ENCODE measurements around the gene AMN1. TPM values are rescaled to one million over a fixed set of nuclear protein-coding genes. Genes with fewer than 3 reads are reported as not detected.
"Not testable (repeated sequence)": the region's sequence is repeated elsewhere in the genome, so short reads cannot be mapped to it uniquely, and the experiment has no call there.

AMN1 gene
- total RNA-seq, 1 donor from 2014 or later = 11.5 TPM

DNA sequence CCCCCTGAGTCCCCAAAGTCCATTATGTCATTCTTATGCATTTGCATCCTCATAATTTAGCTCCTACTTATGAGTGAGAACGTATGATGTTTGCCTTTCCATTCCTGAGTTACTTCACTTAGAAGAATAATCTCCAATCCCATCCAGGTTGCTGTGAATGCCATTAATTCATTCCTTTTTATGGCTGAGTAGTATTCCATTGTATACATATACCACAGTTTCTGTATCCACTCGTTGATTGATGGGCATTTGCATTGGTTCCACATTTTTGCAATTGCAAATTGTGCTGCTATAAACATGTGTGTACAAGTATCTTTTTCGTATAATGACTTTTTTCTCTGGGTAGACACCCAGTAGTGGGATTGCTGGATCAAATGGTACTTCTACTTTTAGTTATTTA, 38.9 kb downstream of the AMN1 start:
- not testable (repeated sequence) for H3K4me3 ChIP-seq (ENCODE audit: low read length in 3 of 3); H3K4me1 ChIP-seq (ENCODE audit: control insufficient read depth in 3 of 3, insufficient read depth in 3 of 3, low read length in 3 of 3); H3K27ac ChIP-seq (ENCODE audit: low read depth, low read length); H3K9ac ChIP-seq (ENCODE audit: low read depth in 1 of 3, low read length in 3 of 3); H3K27me3 ChIP-seq (ENCODE audit: control insufficient read depth in 3 of 3, insufficient read depth in 3 of 3, low read length in 3 of 3); H3K9me3 ChIP-seq (ENCODE audit: control insufficient read depth in 3 of 3, low read length in 3 of 3)
- peaks cover 3 to 17% (median 14%) of the 10 kb centered on the region in 3 donors for H3K36me3 ChIP-seq (ENCODE audit: control insufficient read depth in 3 of 3, insufficient read depth in 3 of 3, low read length in 3 of 3)

DNA sequence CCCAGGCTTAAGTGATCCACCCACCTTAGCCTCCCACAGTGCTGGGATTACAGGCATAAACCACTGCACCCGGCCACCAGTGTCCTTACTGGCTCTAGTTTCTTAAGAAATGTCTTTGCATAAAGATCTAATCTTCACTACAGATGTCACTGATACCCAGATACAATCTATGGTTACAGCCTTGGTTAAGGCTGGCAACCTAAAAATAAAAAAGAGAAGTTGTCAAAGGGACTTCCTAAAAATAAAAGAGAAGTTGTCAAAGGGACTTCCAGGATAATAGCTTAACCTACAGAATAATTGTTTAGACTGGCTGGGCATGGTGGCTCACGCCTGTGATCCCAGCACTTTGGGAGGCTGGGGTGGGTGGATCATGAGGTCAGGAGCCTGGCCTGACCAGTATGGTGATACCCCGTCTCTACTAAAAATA, 41.7 kb downstream of the AMN1 start:
- peaks cover 2% of the 10 kb centered on the region in 3 donors for H3K9me3 ChIP-seq (ENCODE audit: control insufficient read depth in 3 of 3, low read length in 3 of 3)
- no peak overlapping the region for H3K27ac ChIP-seq (ENCODE audit: low read depth, low read length)
- H3K4me3 ChIP-seq (ENCODE audit: low read length in 3 of 3) = no peak overlapping the region
- no peak overlapping the region for H3K9ac ChIP-seq (ENCODE audit: low read depth in 1 of 3, low read length in 3 of 3)
- H3K27me3 ChIP-seq (ENCODE audit: control insufficient read depth in 3 of 3, insufficient read depth in 3 of 3, low read length in 3 of 3) = no peaks in the 10 kb centered on the region
- no peaks in the 10 kb centered on the region for H3K4me1 ChIP-seq (ENCODE audit: control insufficient read depth in 3 of 3, insufficient read depth in 3 of 3, low read length in 3 of 3)
- H3K36me3 ChIP-seq (ENCODE audit: control insufficient read depth in 3 of 3, insufficient read depth in 3 of 3, low read length in 3 of 3) = peaks cover 5 to 19% (median 9%) of the 10 kb centered on the region in 3 donors

DNA sequence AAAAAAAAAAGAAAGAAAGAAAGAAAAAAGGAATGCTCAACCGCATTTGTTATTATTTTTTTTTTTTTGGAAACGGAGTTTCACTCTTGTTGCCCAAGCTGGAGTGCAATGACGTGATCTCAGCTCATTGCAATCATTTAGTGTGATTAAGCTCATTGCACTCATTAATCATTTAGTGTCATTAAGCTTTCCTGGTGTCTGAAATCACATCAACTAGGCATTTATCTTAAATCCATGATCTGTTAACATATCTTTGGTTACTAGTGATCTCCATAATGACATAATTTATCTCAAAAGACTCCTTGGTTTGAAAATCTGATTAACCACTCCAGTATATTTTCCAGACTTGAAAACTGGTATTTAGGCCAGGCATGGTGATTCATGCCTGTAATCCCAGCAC, 43.0 kb downstream of the AMN1 start:
- Histone ChIP-seq H3K4me3 (ENCODE audit: low read length in 3 of 3) (no peak overlapping the region), H3K27me3 (ENCODE audit: control insufficient read depth in 3 of 3, insufficient read depth in 3 of 3, low read length in 3 of 3) (no peaks in the 10 kb centered on the region), H3K27ac (ENCODE audit: low read depth, low read length) (no peak overlapping the region), H3K9me3 (ENCODE audit: control insufficient read depth in 3 of 3, low read length in 3 of 3) (peaks cover 2% of the 10 kb centered on the region in 3 donors), H3K4me1 (ENCODE audit: control insufficient read depth in 3 of 3, insufficient read depth in 3 of 3, low read length in 3 of 3) (no peaks in the 10 kb centered on the region), H3K9ac (ENCODE audit: low read depth in 1 of 3, low read length in 3 of 3) (no peak overlapping the region), H3K36me3 (ENCODE audit: control insufficient read depth in 3 of 3, insufficient read depth in 3 of 3, low read length in 3 of 3) (peaks cover 5 to 19% (median 9%) of the 10 kb centered on the region in 3 donors)

DNA sequence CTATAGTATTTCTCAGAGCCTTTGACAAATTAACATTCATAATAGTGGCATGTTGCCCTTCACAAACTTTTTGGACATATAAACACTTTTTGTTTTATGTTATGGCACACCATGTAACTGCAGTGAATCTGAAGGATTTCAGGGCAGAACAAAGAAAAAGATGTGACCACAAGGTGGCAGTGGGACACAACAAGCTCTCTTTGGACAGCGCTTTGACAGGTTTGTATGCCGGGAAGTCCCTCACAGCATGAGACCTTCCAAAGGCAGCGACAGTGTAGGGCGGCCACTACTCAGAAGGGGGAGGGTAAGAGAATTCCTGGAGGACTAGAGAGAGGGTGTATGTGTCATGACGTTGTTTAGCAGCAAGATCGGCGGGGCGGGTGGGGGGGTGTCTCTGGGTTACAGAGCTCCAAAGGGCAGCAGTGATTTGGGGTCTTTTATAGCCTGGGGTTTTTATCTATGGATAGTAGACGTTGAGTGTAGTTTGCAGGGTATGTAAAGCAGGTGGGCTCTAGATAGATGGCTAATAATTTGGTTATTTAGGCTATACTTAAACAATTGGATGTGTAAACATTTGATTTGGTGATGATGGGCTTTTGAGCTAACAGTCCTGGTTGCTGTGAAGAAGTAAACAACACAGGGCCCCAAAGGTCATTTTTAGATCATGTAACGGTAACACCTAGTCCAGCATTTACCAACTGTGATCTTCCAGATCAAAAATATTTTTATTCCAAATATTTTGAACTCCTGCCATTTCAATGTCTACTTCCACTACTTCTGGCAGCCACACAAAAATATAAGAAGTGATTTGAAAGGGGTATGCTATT, 46.5 kb downstream of the AMN1 start:
- H3K36me3 ChIP-seq (ENCODE audit: control insufficient read depth in 3 of 3, insufficient read depth in 3 of 3, low read length in 3 of 3) = peaks cover 4 to 11% (median 5%) of the 10 kb centered on the region in 3 donors
- H3K9me3 ChIP-seq (ENCODE audit: control insufficient read depth in 3 of 3, low read length in 3 of 3) = peaks cover 2% of the 10 kb centered on the region in 3 donors
- no peak overlapping the region for H3K9ac ChIP-seq (ENCODE audit: low read depth in 1 of 3, low read length in 3 of 3)
- H3K27me3 ChIP-seq (ENCODE audit: control insufficient read depth in 3 of 3, insufficient read depth in 3 of 3, low read length in 3 of 3) = no peaks in the 10 kb centered on the region
- H3K4me1 ChIP-seq (ENCODE audit: control insufficient read depth in 3 of 3, insufficient read depth in 3 of 3, low read length in 3 of 3) = no peaks in the 10 kb centered on the region
- no peak overlapping the region for H3K4me3 ChIP-seq (ENCODE audit: low read length in 3 of 3)
- no peak overlapping the region for H3K27ac ChIP-seq (ENCODE audit: low read depth, low read length)

DNA sequence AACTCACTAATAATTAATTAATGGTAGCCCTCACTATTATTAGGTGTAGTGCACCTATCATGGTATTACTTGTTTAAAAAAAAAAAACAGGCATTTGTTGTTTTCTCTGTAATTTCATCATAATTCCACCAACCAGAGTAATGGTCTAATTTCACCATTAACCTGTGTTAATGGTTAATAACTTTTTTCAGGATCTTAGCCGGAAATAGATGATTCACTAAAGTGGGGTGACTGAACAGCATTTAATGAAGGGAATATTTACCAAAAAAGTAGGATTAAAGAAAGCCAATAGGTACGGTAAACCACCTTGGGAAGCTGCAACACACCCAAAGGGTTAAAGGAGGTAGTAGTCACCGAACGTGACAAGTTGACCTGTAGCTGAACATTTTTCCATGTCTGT, 56.3 kb downstream of the AMN1 start:
- no peaks in the 10 kb centered on the region for H3K4me1 ChIP-seq (ENCODE audit: control insufficient read depth in 3 of 3, insufficient read depth in 3 of 3, low read length in 3 of 3)
- no peaks in the 10 kb centered on the region for H3K27me3 ChIP-seq (ENCODE audit: control insufficient read depth in 3 of 3, insufficient read depth in 3 of 3, low read length in 3 of 3)
- H3K9me3 ChIP-seq (ENCODE audit: control insufficient read depth in 3 of 3, low read length in 3 of 3) = peaks cover 0 to 4% (median 3%) of the 10 kb centered on the region in 3 donors
- H3K4me3 ChIP-seq (ENCODE audit: low read length in 3 of 3) = no peak overlapping the region
- H3K36me3 ChIP-seq (ENCODE audit: control insufficient read depth in 3 of 3, insufficient read depth in 3 of 3, low read length in 3 of 3) = peaks cover 0 to 15% (median 6%) of the 10 kb centered on the region in 3 donors
- H3K9ac ChIP-seq (ENCODE audit: low read depth in 1 of 3, low read length in 3 of 3) = no peak overlapping the region
- H3K27ac ChIP-seq (ENCODE audit: low read depth, low read length) = no peak overlapping the region

DNA sequence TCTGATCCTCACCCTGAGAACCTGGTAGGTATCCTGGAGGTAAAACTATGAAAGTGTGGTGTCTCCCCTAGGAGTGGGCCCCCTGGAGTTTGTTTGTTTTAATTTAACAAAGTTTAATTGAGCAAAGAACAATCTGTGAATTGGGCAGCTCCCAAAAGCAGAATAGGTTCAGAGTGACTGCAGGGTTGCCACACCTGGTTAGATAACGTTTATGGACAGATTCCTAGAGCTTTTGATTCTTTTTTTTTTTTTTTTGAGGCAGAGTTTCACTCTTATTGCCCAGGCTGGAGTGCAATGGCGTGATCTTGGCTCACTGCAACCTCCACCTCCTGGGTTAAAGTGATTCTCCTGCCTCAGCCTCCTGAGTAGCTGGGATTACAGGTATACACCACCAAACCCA, 59.2 kb downstream of the AMN1 start:
- not testable (repeated sequence) for H3K4me1 ChIP-seq (ENCODE audit: control insufficient read depth in 3 of 3, insufficient read depth in 3 of 3, low read length in 3 of 3); H3K27ac ChIP-seq (ENCODE audit: low read depth, low read length); H3K9me3 ChIP-seq (ENCODE audit: control insufficient read depth in 3 of 3, low read length in 3 of 3); H3K9ac ChIP-seq (ENCODE audit: low read depth in 1 of 3, low read length in 3 of 3); H3K27me3 ChIP-seq (ENCODE audit: control insufficient read depth in 3 of 3, insufficient read depth in 3 of 3, low read length in 3 of 3); H3K4me3 ChIP-seq (ENCODE audit: low read length in 3 of 3)
- H3K36me3 ChIP-seq (ENCODE audit: control insufficient read depth in 3 of 3, insufficient read depth in 3 of 3, low read length in 3 of 3) = peaks cover 0 to 15% (median 6%) of the 10 kb centered on the region in 3 donors

DNA sequence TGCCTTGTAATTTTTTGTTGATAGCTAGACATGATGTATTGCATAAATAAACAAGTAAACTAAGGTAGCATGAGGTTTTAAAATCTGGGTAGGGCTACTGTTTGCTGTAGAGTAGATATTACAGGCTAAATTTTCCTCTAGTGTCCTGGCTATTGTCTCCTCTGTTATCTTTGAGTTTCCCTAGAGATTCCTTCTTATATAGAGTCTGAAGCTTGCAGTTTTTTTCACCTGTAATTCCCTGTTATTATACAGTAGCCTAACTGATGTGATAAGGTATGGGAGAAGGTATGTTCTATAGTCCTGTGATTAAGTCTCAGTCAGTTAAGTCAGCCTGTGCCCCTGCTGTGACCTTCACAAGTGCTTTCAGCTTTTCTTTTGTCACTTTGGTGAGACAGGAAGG, 59.8 kb downstream of the AMN1 start:
- Histone ChIP-seq H3K27me3 (ENCODE audit: control insufficient read depth in 3 of 3, insufficient read depth in 3 of 3, low read length in 3 of 3) (no peaks in the 10 kb centered on the region), H3K27ac (ENCODE audit: low read depth, low read length) (no peak overlapping the region), H3K4me3 (ENCODE audit: low read length in 3 of 3) (no peak overlapping the region), H3K9me3 (ENCODE audit: control insufficient read depth in 3 of 3, low read length in 3 of 3) (peaks cover 0 to 4% (median 3%) of the 10 kb centered on the region in 3 donors), H3K9ac (ENCODE audit: low read depth in 1 of 3, low read length in 3 of 3) (no peak overlapping the region), H3K36me3 (ENCODE audit: control insufficient read depth in 3 of 3, insufficient read depth in 3 of 3, low read length in 3 of 3) (peaks cover 0 to 12% (median 6%) of the 10 kb centered on the region in 3 donors), H3K4me1 (ENCODE audit: control insufficient read depth in 3 of 3, insufficient read depth in 3 of 3, low read length in 3 of 3) (no peaks in the 10 kb centered on the region)

DNA sequence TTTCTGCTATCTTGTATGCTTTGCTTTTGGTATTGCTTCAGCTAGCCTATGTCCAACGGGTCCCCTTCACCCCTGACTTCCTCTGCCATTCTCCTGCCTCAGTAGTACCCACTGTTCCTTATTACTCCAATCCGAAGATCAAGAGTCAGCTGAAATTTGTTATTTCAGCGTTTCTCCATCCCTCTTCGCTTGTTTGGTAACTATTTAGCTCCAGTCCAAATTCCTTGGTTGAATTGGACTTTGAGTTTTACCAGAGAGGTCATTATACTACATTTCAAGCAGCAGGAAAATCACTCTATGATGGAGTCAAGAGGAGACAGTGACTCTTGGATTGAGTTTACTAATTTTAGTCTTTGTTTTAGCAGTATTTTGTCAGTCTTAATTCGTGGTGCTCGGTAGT, 64.8 kb downstream of the AMN1 start:
- Histone ChIP-seq H3K27ac (ENCODE audit: low read depth, low read length) (no peak overlapping the region), H3K9ac (ENCODE audit: low read depth in 1 of 3, low read length in 3 of 3) (no peak overlapping the region), H3K4me3 (ENCODE audit: low read length in 3 of 3) (no peak overlapping the region), H3K36me3 (ENCODE audit: control insufficient read depth in 3 of 3, insufficient read depth in 3 of 3, low read length in 3 of 3) (peaks cover 5 to 19% (median 11%) of the 10 kb centered on the region in 3 donors), H3K4me1 (ENCODE audit: control insufficient read depth in 3 of 3, insufficient read depth in 3 of 3, low read length in 3 of 3) (peaks cover 0 to 3% (median 0%) of the 10 kb centered on the region in 3 donors), H3K9me3 (ENCODE audit: control insufficient read depth in 3 of 3, low read length in 3 of 3) (peaks cover 0 to 2% (median under 1%) of the 10 kb centered on the region in 3 donors), H3K27me3 (ENCODE audit: control insufficient read depth in 3 of 3, insufficient read depth in 3 of 3, low read length in 3 of 3) (no peaks in the 10 kb centered on the region)

DNA sequence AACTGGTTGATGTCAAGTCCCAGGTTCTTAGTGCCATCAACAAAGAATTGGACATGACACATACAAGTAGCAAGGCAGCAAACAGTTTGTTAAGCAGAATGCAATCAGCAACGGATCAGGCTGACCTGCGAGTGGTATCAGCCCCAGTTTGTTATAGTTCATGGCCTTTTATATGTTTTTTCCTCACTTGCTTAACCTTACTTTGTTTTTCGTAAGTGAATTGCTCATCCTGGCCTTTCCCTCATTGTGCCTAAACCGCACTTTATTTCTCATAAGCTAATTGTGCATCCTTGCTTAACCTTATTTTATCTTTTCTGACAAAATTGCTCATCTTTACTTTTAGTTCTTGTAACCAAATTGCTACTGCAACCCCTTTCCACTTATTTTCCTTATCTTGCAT, 65.2 kb downstream of the AMN1 start:
- Histone ChIP-seq H3K27ac (ENCODE audit: low read depth, low read length) (no peak overlapping the region), H3K27me3 (ENCODE audit: control insufficient read depth in 3 of 3, insufficient read depth in 3 of 3, low read length in 3 of 3) (no peaks in the 10 kb centered on the region), H3K4me1 (ENCODE audit: control insufficient read depth in 3 of 3, insufficient read depth in 3 of 3, low read length in 3 of 3) (peaks cover under 1 to 6% (median 1%) of the 10 kb centered on the region in 3 donors), H3K36me3 (ENCODE audit: control insufficient read depth in 3 of 3, insufficient read depth in 3 of 3, low read length in 3 of 3) (peaks cover 5 to 17% (median 10%) of the 10 kb centered on the region in 3 donors), H3K9me3 (ENCODE audit: control insufficient read depth in 3 of 3, low read length in 3 of 3) (no peaks in the 10 kb centered on the region), H3K4me3 (ENCODE audit: low read length in 3 of 3) (no peak overlapping the region), H3K9ac (ENCODE audit: low read depth in 1 of 3, low read length in 3 of 3) (no peak overlapping the region)

DNA sequence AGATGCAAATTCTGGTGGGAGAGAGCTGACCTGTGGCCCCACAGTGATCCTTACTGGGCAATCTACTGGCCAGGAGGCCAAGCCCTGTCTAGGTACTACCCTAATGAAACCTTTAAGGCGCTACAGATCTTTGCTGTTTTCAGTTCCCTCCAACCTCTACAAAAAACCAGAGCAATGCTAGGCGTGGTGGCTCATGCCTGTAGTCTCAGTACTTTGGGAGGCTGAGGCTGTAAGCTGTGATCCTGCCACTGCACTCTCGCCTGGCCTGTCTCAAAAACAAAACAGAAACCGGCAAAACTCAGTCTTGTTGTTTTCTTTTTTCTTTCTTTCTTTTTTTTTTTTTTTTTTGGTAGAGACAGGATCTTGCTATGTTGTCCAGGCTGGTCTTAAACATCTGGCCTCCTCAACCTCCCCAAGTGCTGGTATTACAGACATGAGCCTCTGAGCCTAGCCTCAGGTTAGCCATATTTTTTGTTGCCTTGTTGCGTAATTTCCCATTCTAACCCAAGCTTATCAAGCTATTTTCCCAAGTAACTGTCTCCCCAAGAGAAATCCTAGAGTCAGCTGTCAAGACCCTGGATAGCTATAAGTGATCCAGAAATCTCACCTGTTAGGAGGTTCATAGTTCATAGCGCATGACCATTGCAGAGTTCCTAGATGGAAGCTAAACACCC, 66.5 kb downstream of the AMN1 start:
- no peak overlapping the region for H3K9ac ChIP-seq (ENCODE audit: low read depth in 1 of 3, low read length in 3 of 3)
- no peak overlapping the region for H3K27ac ChIP-seq (ENCODE audit: low read depth, low read length)
- H3K4me1 ChIP-seq (ENCODE audit: control insufficient read depth in 3 of 3, insufficient read depth in 3 of 3, low read length in 3 of 3) = peaks cover 4 to 9% (median 5%) of the 10 kb centered on the region in 3 donors
- peaks cover 5 to 17% (median 10%) of the 10 kb centered on the region in 3 donors for H3K36me3 ChIP-seq (ENCODE audit: control insufficient read depth in 3 of 3, insufficient read depth in 3 of 3, low read length in 3 of 3)
- H3K27me3 ChIP-seq (ENCODE audit: control insufficient read depth in 3 of 3, insufficient read depth in 3 of 3, low read length in 3 of 3) = no peaks in the 10 kb centered on the region
- H3K4me3 ChIP-seq (ENCODE audit: low read length in 3 of 3) = no peak overlapping the region
- H3K9me3 ChIP-seq (ENCODE audit: control insufficient read depth in 3 of 3, low read length in 3 of 3) = no peaks in the 10 kb centered on the region

Data from skeletal muscle tissue (tissue), 4 donors.